ENCODE data around the gene ADGRV1. TPM values are rescaled to one million over a fixed set of nuclear protein-coding genes. Genes with fewer than 3 reads are reported as not detected.
"Not testable (repeated sequence)": the region's sequence is repeated elsewhere in the genome, so short reads cannot be mapped to it uniquely, and the experiment has no call there.

ADGRV1 gene
- polyA plus RNA-seq, 1 donor from 2014 or later, result 3.7 TPM

DNA sequence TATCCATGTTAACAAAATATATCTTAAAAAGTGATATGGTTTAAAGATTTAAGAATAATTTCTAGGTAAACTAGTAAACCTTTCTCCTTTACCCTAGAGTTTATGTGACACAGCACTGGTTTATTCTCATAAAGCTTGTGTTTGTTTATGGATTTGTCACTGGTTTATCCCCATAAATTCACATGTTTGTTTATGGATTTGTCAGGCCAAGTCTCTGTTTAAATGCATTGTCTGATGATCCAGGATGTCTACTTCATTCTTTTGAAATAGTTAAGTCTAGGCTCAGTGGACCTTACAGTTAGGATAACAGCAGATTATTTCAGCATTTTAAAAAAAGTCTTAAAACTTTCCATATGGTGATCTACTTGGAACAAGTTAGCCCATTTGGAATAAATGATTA is 490.5 kb downstream of the ADGRV1 start:
- H3K9ac ChIP-seq (ENCODE audit: low read length), result no peak overlapping the region
- no peaks in the 10 kb centered on the region for H3K79me2 ChIP-seq (replicated peaks; ENCODE audit: insufficient read depth, low read length)
- H4K20me1 ChIP-seq (ENCODE audit: insufficient read depth), result no peaks in the 10 kb centered on the region
- H3K27me3 ChIP-seq (ENCODE audit: insufficient read depth, low read depth, low read length), result no peaks in the 10 kb centered on the region
- H3K4me3 ChIP-seq (ENCODE audit: low read length), result no peak overlapping the region
- H3K9me2 ChIP-seq (ENCODE audit: insufficient read depth, low read length), result no peaks in the 10 kb centered on the region
- H3F3A ChIP-seq (ENCODE audit: insufficient read depth, low read length, poor library complexity, severe bottlenecking), result no peaks in the 10 kb centered on the region
- no peak overlapping the region for H3K4me2 ChIP-seq (ENCODE audit: low read length)
- H3K36me3 ChIP-seq (ENCODE audit: insufficient read depth, low read length), result no peaks in the 10 kb centered on the region
- no peak overlapping the region for H2AFZ ChIP-seq (ENCODE audit: low read depth, low read length)
- H3K27ac ChIP-seq (ENCODE audit: low read length), result no peak overlapping the region
- TF ChIP-seq MXI1 (conservative IDR thresholded peaks at IDR 0.05; ENCODE audit: poor library complexity, severe bottlenecking) (no peak), EP300 (conservative IDR thresholded peaks at IDR 0.05; ENCODE audit: poor library complexity, severe bottlenecking) (no peak), SMC3 (conservative IDR thresholded peaks at IDR 0.05; ENCODE audit: poor library complexity) (no peak), EZH2 (IDR thresholded peaks at IDR 0.05; ENCODE audit: borderline replicate concordance, insufficient read depth, low read length, poor library complexity, severe bottlenecking) (no peak), RAD21 (conservative IDR thresholded peaks at IDR 0.05) (no peak), POLR2AphosphoS5 (IDR thresholded peaks at IDR 0.05) (no peak), TAF1 (IDR thresholded peaks at IDR 0.05; ENCODE audit: low read depth) (no peak)
- TF ChIP-seq, protein P1, sequence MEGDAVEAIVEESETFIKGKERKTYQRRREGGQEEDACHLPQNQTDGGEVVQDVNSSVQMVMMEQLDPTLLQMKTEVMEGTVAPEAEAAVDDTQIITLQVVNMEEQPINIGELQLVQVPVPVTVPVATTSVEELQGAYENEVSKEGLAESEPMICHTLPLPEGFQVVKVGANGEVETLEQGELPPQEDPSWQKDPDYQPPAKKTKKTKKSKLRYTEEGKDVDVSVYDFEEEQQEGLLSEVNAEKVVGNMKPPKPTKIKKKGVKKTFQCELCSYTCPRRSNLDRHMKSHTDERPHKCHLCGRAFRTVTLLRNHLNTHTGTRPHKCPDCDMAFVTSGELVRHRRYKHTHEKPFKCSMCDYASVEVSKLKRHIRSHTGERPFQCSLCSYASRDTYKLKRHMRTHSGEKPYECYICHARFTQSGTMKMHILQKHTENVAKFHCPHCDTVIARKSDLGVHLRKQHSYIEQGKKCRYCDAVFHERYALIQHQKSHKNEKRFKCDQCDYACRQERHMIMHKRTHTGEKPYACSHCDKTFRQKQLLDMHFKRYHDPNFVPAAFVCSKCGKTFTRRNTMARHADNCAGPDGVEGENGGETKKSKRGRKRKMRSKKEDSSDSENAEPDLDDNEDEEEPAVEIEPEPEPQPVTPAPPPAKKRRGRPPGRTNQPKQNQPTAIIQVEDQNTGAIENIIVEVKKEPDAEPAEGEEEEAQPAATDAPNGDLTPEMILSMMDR (IDR thresholded peaks at IDR 0.05; ENCODE audit: poor library complexity, severe bottlenecking), result no peak
- TF ChIP-seq, protein P2, sequence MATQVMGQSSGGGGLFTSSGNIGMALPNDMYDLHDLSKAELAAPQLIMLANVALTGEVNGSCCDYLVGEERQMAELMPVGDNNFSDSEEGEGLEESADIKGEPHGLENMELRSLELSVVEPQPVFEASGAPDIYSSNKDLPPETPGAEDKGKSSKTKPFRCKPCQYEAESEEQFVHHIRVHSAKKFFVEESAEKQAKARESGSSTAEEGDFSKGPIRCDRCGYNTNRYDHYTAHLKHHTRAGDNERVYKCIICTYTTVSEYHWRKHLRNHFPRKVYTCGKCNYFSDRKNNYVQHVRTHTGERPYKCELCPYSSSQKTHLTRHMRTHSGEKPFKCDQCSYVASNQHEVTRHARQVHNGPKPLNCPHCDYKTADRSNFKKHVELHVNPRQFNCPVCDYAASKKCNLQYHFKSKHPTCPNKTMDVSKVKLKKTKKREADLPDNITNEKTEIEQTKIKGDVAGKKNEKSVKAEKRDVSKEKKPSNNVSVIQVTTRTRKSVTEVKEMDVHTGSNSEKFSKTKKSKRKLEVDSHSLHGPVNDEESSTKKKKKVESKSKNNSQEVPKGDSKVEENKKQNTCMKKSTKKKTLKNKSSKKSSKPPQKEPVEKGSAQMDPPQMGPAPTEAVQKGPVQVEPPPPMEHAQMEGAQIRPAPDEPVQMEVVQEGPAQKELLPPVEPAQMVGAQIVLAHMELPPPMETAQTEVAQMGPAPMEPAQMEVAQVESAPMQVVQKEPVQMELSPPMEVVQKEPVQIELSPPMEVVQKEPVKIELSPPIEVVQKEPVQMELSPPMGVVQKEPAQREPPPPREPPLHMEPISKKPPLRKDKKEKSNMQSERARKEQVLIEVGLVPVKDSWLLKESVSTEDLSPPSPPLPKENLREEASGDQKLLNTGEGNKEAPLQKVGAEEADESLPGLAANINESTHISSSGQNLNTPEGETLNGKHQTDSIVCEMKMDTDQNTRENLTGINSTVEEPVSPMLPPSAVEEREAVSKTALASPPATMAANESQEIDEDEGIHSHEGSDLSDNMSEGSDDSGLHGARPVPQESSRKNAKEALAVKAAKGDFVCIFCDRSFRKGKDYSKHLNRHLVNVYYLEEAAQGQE (IDR thresholded peaks at IDR 0.05; ENCODE audit: borderline replicate concordance), result no peak
- no peaks in the 10 kb centered on the region for H3K9me3 ChIP-seq (ENCODE audit: low read length)

DNA sequence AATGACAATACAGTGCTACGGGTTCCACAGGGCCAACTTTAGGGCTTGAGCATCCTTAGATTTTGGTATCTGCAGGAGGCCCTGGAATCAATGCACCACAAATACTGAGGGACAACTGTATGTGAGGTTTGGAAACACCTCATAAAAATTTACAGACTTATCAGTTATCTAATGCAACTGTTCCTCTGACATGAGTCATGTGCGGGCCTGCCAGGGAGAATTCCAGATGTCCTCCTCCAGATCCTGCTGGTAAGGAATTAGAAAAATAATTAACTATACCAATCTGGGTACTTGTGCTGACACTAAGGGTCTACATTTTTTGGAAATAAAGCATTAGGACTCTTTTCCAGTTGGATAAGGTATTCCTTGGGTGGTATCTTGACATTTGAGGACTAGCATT is 491.2 kb downstream of the ADGRV1 start:
- TF ChIP-seq TAF1 (IDR thresholded peaks at IDR 0.05; ENCODE audit: low read depth), result no peak
- TF ChIP-seq EP300 (conservative IDR thresholded peaks at IDR 0.05; ENCODE audit: poor library complexity, severe bottlenecking), result no peak
- TF ChIP-seq SMC3 (conservative IDR thresholded peaks at IDR 0.05; ENCODE audit: poor library complexity), result no peak
- TF ChIP-seq, protein P2 (IDR thresholded peaks at IDR 0.05; ENCODE audit: borderline replicate concordance), result no peak
- no peak for TF ChIP-seq POLR2AphosphoS5 (IDR thresholded peaks at IDR 0.05)
- TF ChIP-seq RAD21 (conservative IDR thresholded peaks at IDR 0.05), result no peak
- TF ChIP-seq EZH2 (IDR thresholded peaks at IDR 0.05; ENCODE audit: borderline replicate concordance, insufficient read depth, low read length, poor library complexity, severe bottlenecking), result no peak
- TF ChIP-seq MXI1 (conservative IDR thresholded peaks at IDR 0.05; ENCODE audit: poor library complexity, severe bottlenecking), result no peak
- Histone ChIP-seq H3K4me2 (ENCODE audit: low read length) (no peak overlapping the region), H3K4me3 (ENCODE audit: low read length) (no peak overlapping the region)

DNA sequence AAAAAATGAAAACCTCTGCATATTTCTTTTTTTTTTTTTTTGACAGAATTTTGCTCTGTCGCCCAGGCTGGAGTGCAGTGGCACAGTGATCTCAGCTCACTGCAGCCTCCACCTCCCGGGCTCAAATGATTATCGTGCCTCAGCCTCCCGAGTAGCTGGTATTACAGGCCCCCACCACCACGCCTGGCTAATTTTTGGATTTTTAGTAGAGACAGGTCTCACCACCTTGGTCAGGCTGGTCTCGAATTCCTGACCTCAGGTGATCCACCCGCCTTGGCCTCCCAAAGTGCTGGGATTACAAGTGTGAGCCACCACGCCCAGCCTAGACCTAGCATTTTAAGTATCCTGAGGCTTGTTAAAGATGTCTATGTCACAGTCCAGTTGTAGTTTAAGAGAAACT is 493.8 kb downstream of the ADGRV1 start:
- not testable (repeated sequence) for H2AFZ ChIP-seq (ENCODE audit: low read depth, low read length); H3K9me2 ChIP-seq (ENCODE audit: insufficient read depth, low read length); H3K9ac ChIP-seq (ENCODE audit: low read length); H3K27me3 ChIP-seq (ENCODE audit: insufficient read depth, low read depth, low read length); H3K36me3 ChIP-seq (ENCODE audit: insufficient read depth, low read length); H4K20me1 ChIP-seq (ENCODE audit: insufficient read depth); H3K9me3 ChIP-seq (ENCODE audit: low read length); H3K79me2 ChIP-seq (replicated peaks; ENCODE audit: insufficient read depth, low read length); H3K27ac ChIP-seq (ENCODE audit: low read length); H3K4me2 ChIP-seq (ENCODE audit: low read length); H3F3A ChIP-seq (ENCODE audit: insufficient read depth, low read length, poor library complexity, severe bottlenecking); H3K4me3 ChIP-seq (ENCODE audit: low read length)

More for the DNA sequence above, 491.2 kb downstream of the ADGRV1 start:
- no peaks in the 10 kb centered on the region for H3K27me3 ChIP-seq (ENCODE audit: insufficient read depth, low read depth, low read length)
- H3K9me2 ChIP-seq (ENCODE audit: insufficient read depth, low read length), result no peaks in the 10 kb centered on the region
- H3K27ac ChIP-seq (ENCODE audit: low read length), result no peak overlapping the region
- no peak overlapping the region for H3K9ac ChIP-seq (ENCODE audit: low read length)
- no peaks in the 10 kb centered on the region for H3K9me3 ChIP-seq (ENCODE audit: low read length)
- H4K20me1 ChIP-seq (ENCODE audit: insufficient read depth), result no peaks in the 10 kb centered on the region
- H3K36me3 ChIP-seq (ENCODE audit: insufficient read depth, low read length), result no peaks in the 10 kb centered on the region
- H2AFZ ChIP-seq (ENCODE audit: low read depth, low read length), result no peak overlapping the region
- H3K79me2 ChIP-seq (replicated peaks; ENCODE audit: insufficient read depth, low read length), result no peaks in the 10 kb centered on the region
- H3F3A ChIP-seq (ENCODE audit: insufficient read depth, low read length, poor library complexity, severe bottlenecking), result no peaks in the 10 kb centered on the region

Measured in neural cell (in vitro differentiated cells).